Tibial artery (tissue), 4 donors: ENCODE measurements around the gene SMOC2.

ENCODE experiments used
- DNase-seq, 2 donors: peaks; one replicate each; pipeline ENCODE4 v3.0.0-alpha.2; 2019
- H3K27ac ChIP-seq, 2 donors: fragments of 200-600 bp; sonication (generic) in 1 of 2; 1 replicate in 1 of 2; 2 replicates in 1 of 2; pipeline ENCODE4 v1.5.1; 2018 to 2019; ENCODE audit warnings: mild to moderate bottlenecking in 1 of 2
- H3K27me3 ChIP-seq, 2 donors: fragments of 200-600 bp; sonication (generic) in 1 of 2; one replicate each; pipeline versions ENCODE4 v1.5.1 to v1.6.0; 2016 to 2019
- H3K36me3 ChIP-seq, 3 donors: fragments of 200-600 bp; sonication (generic) in 2 of 3; one replicate each; pipeline ENCODE4 v1.5.1; 2016 to 2019; ENCODE audit warnings: mild to moderate bottlenecking in 2 of 3
- H3K4me1 ChIP-seq, 4 donors: fragments of 200-600 bp; sonication (generic) in 2 of 4; 1 replicate in 3 of 4; 2 replicates in 1 of 4; pipeline ENCODE4 v1.5.1; 2016 to 2019
- H3K4me3 ChIP-seq, 2 donors: fragments of 200-600 bp; sonication (generic) in 1 of 2; 1 replicate in 1 of 2; 2 replicates in 1 of 2; pipeline ENCODE4 v1.5.1; 2018 to 2019; ENCODE audit warnings: mild to moderate bottlenecking in 2 of 2
- H3K9me3 ChIP-seq, 3 donors: fragments of 200-600 bp; sonication (generic) in 1 of 3; one replicate each; pipeline ENCODE4 v1.5.1; 2016 to 2019
- intact Hi-C: fragments of 100-400 bp; cut with DNase I; formaldehyde crosslinking; loops from one replicate; pipeline ENCODE4 v1.15.0; 2023; ENCODE audit warnings: low total_unique reads
- TF ChIP-seq, protein P1 (sequence below), 2 experiments: fragments of 200-600 bp in 1 of 2; fragments of 450-650 bp in 1 of 2; IDR thresholded peaks; one replicate each; pipeline ENCODE4 v1.5.1; 2017 to 2019; ENCODE audit warnings: antibody characterized with exemption in 2 of 2, mild to moderate bottlenecking in 1 of 2, moderate library complexity in 1 of 2

Gene SMOC2

DNA sequence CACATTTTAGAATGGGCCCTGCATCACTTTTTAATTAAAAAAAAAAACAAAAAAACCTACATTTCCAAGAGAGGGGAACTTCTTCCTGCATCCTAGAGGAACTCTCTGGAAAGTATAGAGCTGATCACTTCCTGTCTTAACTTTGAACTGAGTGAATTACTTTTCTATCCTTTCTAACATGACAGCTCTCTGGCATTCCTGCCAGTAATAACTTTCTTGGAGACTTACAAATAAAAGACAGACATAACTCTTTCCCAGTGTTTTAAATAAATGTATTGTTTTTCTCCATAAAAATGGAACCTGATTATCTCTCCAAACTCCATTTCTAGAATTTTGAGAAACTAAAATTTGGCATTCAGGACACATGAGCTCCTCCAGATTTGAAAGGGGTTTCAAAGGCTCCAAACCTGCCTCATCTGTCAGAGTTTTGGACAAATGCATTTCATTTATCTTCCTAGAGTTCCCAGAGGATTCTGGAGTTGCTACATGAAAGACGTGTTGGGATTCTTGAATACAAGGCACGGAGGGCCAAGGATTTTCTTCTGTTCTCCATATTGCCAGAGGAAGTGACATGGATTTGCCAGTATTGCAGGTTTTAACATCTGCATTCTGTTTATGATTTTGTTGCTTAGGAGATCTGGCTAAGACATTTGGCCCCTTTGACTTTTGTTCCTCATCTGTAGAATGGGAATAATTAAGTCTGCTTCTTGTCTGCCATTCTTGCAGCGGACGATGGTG is 2.0 kb upstream of the SMOC2 start:
- no peaks in the 10 kb centered on the region for H3K36me3 ChIP-seq
- peak overlapping the region in 1 of 2 donors; percentile 86 for H3K27ac ChIP-seq
- no peak for DNase-seq
- no peak overlapping the region for H3K4me3 ChIP-seq
- TF ChIP-seq, protein P1, sequence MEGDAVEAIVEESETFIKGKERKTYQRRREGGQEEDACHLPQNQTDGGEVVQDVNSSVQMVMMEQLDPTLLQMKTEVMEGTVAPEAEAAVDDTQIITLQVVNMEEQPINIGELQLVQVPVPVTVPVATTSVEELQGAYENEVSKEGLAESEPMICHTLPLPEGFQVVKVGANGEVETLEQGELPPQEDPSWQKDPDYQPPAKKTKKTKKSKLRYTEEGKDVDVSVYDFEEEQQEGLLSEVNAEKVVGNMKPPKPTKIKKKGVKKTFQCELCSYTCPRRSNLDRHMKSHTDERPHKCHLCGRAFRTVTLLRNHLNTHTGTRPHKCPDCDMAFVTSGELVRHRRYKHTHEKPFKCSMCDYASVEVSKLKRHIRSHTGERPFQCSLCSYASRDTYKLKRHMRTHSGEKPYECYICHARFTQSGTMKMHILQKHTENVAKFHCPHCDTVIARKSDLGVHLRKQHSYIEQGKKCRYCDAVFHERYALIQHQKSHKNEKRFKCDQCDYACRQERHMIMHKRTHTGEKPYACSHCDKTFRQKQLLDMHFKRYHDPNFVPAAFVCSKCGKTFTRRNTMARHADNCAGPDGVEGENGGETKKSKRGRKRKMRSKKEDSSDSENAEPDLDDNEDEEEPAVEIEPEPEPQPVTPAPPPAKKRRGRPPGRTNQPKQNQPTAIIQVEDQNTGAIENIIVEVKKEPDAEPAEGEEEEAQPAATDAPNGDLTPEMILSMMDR (IDR thresholded peaks at IDR 0.05) = no peak
- H3K27me3 ChIP-seq = no peaks in the 10 kb centered on the region
- intact Hi-C loops = no loop called here
- H3K4me1 ChIP-seq = peaks cover 0 to 39% (median 20%) of the 10 kb centered on the region in 4 donors
- H3K9me3 ChIP-seq = no peaks in the 10 kb centered on the region

DNA sequence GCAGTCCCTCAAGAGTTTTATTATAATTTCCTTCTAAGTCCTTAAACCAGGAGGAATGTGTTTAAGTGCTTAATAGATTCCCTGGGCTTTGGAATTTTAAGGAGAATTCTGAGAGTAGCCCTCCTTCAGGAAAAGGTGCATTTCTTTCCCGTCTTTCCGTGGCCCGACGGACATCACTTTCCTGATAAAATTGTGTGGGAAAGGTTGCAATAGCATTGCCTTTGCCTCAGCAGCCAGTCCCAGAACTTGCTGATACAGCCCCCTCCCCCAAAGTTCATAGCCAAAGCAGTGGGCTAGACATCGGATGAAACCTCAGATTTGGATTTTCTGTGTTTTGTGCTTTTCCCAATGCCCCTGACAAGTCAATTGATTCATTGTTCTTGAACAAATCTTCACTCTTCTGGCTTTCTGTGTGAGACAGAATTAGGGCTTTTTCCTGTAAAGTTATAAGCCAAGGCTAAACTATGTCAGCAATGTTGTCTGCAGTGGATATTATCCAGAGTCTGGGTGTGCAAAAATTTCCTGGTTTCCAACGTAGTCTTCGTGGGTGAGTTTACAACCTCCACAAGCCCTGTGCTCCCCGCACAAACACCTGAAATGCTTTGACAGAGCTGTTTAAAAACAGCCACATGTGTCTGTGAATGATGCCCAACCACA is 1.1 kb upstream of the SMOC2 start:
- Histone ChIP-seq H3K4me3 (peak overlapping the region; percentile 77 to 95), H3K27me3 (no peaks in the 10 kb centered on the region), H3K27ac (peak overlapping the region; percentile 79 to 86), H3K9me3 (no peaks in the 10 kb centered on the region), H3K36me3 (no peaks in the 10 kb centered on the region), H3K4me1 (peaks cover 0 to 39% (median 20%) of the 10 kb centered on the region in 4 donors)
- TF ChIP-seq, protein P1 (IDR thresholded peaks at IDR 0.05) = no peak
- DNase-seq = no peak
- intact Hi-C loops = loop anchor here (5.0 kb wide), 1 partner anchor 97 kb away; no protein-coding TSS in a partner anchor

DNA sequence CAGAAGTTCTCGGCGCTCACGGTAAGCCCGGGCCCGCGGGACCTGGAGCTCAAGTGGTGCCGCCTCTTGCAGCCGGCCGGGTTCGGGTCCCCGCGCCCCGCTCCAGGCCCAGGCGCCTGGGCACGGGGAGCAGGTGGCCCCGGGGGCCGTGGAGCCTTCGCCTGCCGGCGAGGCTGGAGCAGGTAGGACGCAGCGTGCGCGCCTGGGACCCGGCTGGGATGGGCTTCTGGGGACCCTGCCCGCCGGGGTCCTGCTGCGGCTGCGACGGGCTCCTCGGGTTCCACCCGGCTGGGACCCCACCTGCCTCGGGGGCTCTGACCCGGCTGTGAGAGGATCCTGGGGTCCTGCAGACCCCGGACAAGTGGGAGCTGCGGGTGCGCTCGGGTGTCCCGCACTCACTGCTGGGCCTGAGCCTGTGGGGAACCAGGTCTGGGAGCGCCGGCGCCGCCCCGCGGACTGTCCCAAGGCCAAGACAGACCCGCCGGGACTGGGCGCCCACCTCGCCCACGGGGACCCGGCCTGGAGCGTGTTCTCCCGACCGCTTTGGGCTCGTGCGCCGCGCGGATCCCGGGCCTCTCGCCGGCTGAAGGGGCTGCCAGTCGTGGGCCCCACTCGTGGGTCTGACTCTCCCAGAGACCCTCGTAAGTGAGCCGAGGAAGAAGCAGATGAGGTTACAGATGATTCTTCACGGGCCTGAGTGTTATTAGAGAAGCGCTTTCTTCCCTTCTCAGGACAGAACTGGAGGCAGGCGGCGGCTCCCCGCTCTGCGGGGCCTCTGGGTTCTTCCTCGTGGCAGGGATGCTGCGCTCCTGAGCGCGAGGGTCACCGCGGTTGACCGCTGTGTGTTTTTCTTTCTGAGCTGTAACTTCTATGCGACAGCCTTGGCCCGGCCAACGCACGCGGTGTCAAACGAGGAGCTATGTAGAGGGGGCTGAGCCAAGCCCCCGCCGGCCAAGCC is 729 bp downstream of the SMOC2 start:
- intact Hi-C loops = loop anchor here (5.0 kb wide), 1 partner anchor 96 kb away; no protein-coding TSS in a partner anchor
- DNase-seq = no peak
- peaks cover 0 to 46% (median 20%) of the 10 kb centered on the region in 4 donors for H3K4me1 ChIP-seq
- TF ChIP-seq, protein P1 (IDR thresholded peaks at IDR 0.05) = no peak
- H3K36me3 ChIP-seq = no peaks in the 10 kb centered on the region
- H3K4me3 ChIP-seq = peak overlapping the region; percentile 77 to 95
- H3K9me3 ChIP-seq = no peaks in the 10 kb centered on the region
- H3K27ac ChIP-seq = peak overlapping the region; percentile 79 to 86
- H3K27me3 ChIP-seq = no peaks in the 10 kb centered on the region

DNA sequence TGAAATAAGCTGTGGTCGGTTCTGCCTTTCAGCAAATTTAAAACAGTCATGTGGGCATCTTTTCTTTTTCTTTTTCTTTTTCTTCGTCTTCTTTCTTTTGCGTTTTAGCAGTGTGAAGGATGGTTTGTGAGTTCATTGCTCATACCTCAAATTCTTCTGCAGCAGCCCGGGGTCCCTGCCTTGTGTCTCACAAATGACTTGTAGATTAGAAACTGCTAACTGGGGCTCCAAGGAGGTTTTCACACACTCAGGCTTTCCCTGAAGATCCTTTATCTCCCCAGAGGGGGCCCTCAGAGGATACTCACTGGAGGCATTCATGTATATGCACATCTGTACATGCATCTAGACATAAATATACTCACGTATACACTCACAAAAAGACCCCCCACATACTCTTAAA is 1.7 kb downstream of the SMOC2 start:
- no peak for DNase-seq
- Histone ChIP-seq H3K27ac (no peak overlapping the region), H3K9me3 (no peaks in the 10 kb centered on the region), H3K4me1 (peaks cover 0 to 55% (median 23%) of the 10 kb centered on the region in 4 donors), H3K4me3 (peak overlapping the region; percentile 77 to 95), H3K36me3 (no peaks in the 10 kb centered on the region), H3K27me3 (no peaks in the 10 kb centered on the region)
- intact Hi-C loops = loop anchor here (5.0 kb wide), 1 partner anchor 95 kb away; no protein-coding TSS in a partner anchor
- TF ChIP-seq, protein P1 (IDR thresholded peaks at IDR 0.05) = no peak

DNA sequence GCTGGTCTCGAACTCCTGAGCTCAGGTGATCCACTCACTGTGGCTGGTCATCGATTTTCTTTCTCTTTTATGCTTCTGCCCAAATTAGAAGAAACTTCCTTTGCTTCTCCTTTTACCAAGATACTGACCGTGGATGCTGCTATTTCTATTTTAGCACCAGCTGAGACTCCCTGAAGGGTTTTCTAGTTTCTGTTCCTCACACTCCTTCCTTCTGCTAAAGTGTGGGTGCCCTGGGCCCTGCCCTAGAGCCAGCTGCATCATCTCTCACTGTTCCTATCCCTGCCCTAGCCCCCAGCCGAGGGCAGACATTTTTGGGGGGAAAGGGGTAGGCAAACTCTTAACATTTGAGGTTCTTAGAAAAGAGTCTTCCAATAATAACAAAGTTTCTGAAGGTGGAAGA is 6.3 kb downstream of the SMOC2 start:
- no peak for DNase-seq
- Histone ChIP-seq H3K9me3 (no peaks in the 10 kb centered on the region), H3K4me1 (peaks cover 0 to 48% (median 18%) of the 10 kb centered on the region in 4 donors), H3K36me3 (no peaks in the 10 kb centered on the region), H3K27ac (peak overlapping the region in 1 of 2 donors; percentile 16), H3K27me3 (no peaks in the 10 kb centered on the region), H3K4me3 (no peak overlapping the region)
- TF ChIP-seq, protein P1 (IDR thresholded peaks at IDR 0.05) = no peak
- intact Hi-C loops = no loop called here
